NOMO-1 treated with DMSO at 0.1 percent for 48 hours (cell line): ENCODE results near the gene ITPR2.
A peak's percentile ranks its signal among the peaks of the same experiment; 100 is the strongest.

ENCODE experiments used
- DNase-seq: peaks from one replicate; lab custom pipeline; 2025; ENCODE audit not compliant: unreplicated experiment; lab: John Stamatoyannopoulos, UW

Gene ITPR2

GRCh38 chr12:26373606-26374495 is 459.1 kb downstream of the ITPR2 start:
- DNase-seq: no peak

- DNase-seq: no peak
Observed at GRCh38 chr12:26372866-26373265, 460.1 kb downstream of the ITPR2 start.

- DNase-seq: no peak
Observed at GRCh38 chr12:26370098-26370497, 462.9 kb downstream of the ITPR2 start.

GRCh38 chr12:26369588-26369987 is 463.4 kb downstream of the ITPR2 start:
- no peak for DNase-seq

GRCh38 chr12:26367991-26368730 is 464.8 kb downstream of the ITPR2 start:
- DNase-seq: no peak

- DNase-seq: no peak
Observed at GRCh38 chr12:26361964-26362363, 471.0 kb downstream of the ITPR2 start.

GRCh38 chr12:26360062-26360461 is 472.9 kb downstream of the ITPR2 start:
- DNase-seq: peak; percentile 68

- no peak for DNase-seq
Observed at GRCh38 chr12:26359576-26359975, 473.4 kb downstream of the ITPR2 start.

- no peak for DNase-seq
Observed at GRCh38 chr12:26358651-26359050, 474.3 kb downstream of the ITPR2 start.

- DNase-seq: no peak
Observed at GRCh38 chr12:26347300-26347699, 485.7 kb downstream of the ITPR2 start.

- DNase-seq: no peak
Observed at GRCh38 chr12:26346736-26347135, 486.3 kb downstream of the ITPR2 start.

- DNase-seq: no peak
Observed at GRCh38 chr12:26345471-26346003, 487.5 kb downstream of the ITPR2 start.

- DNase-seq: no peak
Observed at GRCh38 chr12:26341491-26341890, 491.5 kb downstream of the ITPR2 start.

GRCh38 chr12:26340649-26341048 is 492.3 kb downstream of the ITPR2 start:
- DNase-seq: peak; percentile 87

- DNase-seq: no peak
Observed at GRCh38 chr12:26339976-26340375, 493.0 kb downstream of the ITPR2 start.

- DNase-seq: no peak
Observed at GRCh38 chr12:26338586-26339572, 494.1 kb downstream of the ITPR2 start.

GRCh38 chr12:26335651-26336050 is 497.3 kb downstream of the ITPR2 start:
- DNase-seq: no peak

GRCh38 chr12:26334621-26335124 is 498.3 kb downstream of the ITPR2 start:
- no peak for DNase-seq

- DNase-seq: no peak
Observed at GRCh38 chr12:26331960-26332359, 501.0 kb downstream of the ITPR2 start.

- no peak for DNase-seq
Observed at GRCh38 chr12:26331136-26331535, 501.9 kb downstream of the ITPR2 start.
